A549 (cell line): ENCODE measurements around the gene TTC7B. TPM values are rescaled to one million over a fixed set of nuclear protein-coding genes. Genes with fewer than 3 reads are reported as not detected.

Source experiments
- ATAC-seq, 2 experiments: fragments of 200-7000 bp in 1 of 2; fragments of >200 bp in 1 of 2; cut with Nextera tagmentation in 1 of 2; cut with Tn5 transposase in 1 of 2; 3 replicates each; pipeline versions ENCODE4 v1.8.0 to v1.9.1; 2018 to 2020; ENCODE audit warnings: mild to moderate bottlenecking in 1 of 2, moderate library complexity in 1 of 2
- CTCF ChIA-PET: fragments of 300-600 bp; sonication (Branson Sonifier 250); formaldehyde crosslinking; extraction: SDS; loops from one replicate; lab custom pipeline; 2021; ENCODE audit warnings: antibody characterized with exemption, inconsistent platforms; lab: Yijun Ruan, JAX
- POLR2A ChIA-PET: fragments of 350-600 bp; formaldehyde crosslinking; extraction: SDS; loops from one replicate; lab custom pipeline; 2021; ENCODE audit warnings: antibody characterized with exemption, inconsistent platforms; lab: Yijun Ruan, JAX
- DNase-seq, 2 experiments: peaks; one replicate each; pipeline versions ENCODE4 v3.0.0 to v3.0.0-alpha.2; 2011 to 2016; ENCODE audit warnings: low read depth in 1 of 2, low spot score in 1 of 2
- FAIRE-seq: peaks from 2 replicates; lab custom pipeline; 2011; peaks lifted over from hg19 to GRCh38; lab: Jason Lieb, UNC
- H3K27ac ChIP-seq, 2 experiments: fragments of >200 bp; sonication (Bioruptor Twin); formaldehyde crosslinking; 3 replicates each; pipeline ENCODE4 v1.5.1; 2016 to 2017
- H3K4me1 ChIP-seq: fragments of >200 bp; sonication (Bioruptor Twin); formaldehyde crosslinking; 3 replicates; pipeline ENCODE4 v1.6.1; 2016
- H3K4me2 ChIP-seq: fragments of >200 bp; sonication (Bioruptor Twin); formaldehyde crosslinking; 3 replicates; pipeline ENCODE4 v1.6.1; 2016
- H3K4me3 ChIP-seq: fragments of >200 bp; sonication (Bioruptor Twin); formaldehyde crosslinking; 3 replicates; pipeline ENCODE4 v1.5.1; 2016
- H3K9me3 ChIP-seq: fragments of >200 bp; sonication (Bioruptor Twin); formaldehyde crosslinking; 3 replicates; pipeline ENCODE4 v1.6.1; 2016
- CHD2 ChIP-seq: fragments of 150-350 bp; IDR thresholded peaks from 2 replicates; pipeline ENCODE4 v1.6.1; 2014; ENCODE audit warnings: low read length; ENCODE audit not compliant: partially characterized antibody
- CTCF ChIP-seq: fragments of >200 bp; sonication (Bioruptor Twin); formaldehyde crosslinking; IDR thresholded peaks from 3 replicates; pipeline ENCODE4 v1.5.1; 2016
- EHF ChIP-seq: fragments of 250-450 bp; sonication (Bioruptor Pico); IDR thresholded peaks from 2 replicates; pipeline ENCODE4 v1.5.0; 2020; ENCODE audit warnings: mild to moderate bottlenecking
- ESRRA ChIP-seq: fragments of 150-350 bp; IDR thresholded peaks from 2 replicates; pipeline ENCODE4 v1.6.1; 2014; ENCODE audit warnings: mild to moderate bottlenecking, low read length, borderline replicate concordance
- FOXS1 ChIP-seq: fragments of 250-450 bp; sonication (Bioruptor Pico); IDR thresholded peaks from 2 replicates; pipeline ENCODE4 v1.5.0; 2020; ENCODE audit warnings: mild to moderate bottlenecking, moderate library complexity
- GATA3 ChIP-seq: IDR thresholded peaks from 2 replicates; pipeline ENCODE4 v1.6.1; 2012; ENCODE audit warnings: borderline replicate concordance
- HDAC2 ChIP-seq: fragments of 200-600 bp; sonication (generic); IDR thresholded peaks from 2 replicates; pipeline ENCODE4 v1.6.1; 2016
- HEYL ChIP-seq: fragments of 250-450 bp; sonication (Bioruptor Pico); IDR thresholded peaks from 2 replicates; pipeline ENCODE4 v1.8.0; 2021; ENCODE audit warnings: mild to moderate bottlenecking, moderate library complexity
- HOXA7 ChIP-seq: fragments of 250-450 bp; sonication (Bioruptor Pico); IDR thresholded peaks from 2 replicates; pipeline ENCODE4 v1.5.0; 2020; ENCODE audit warnings: mild to moderate bottlenecking, moderate library complexity
- HOXB13 ChIP-seq: fragments of 250-450 bp; sonication (Bioruptor Pico); IDR thresholded peaks from 2 replicates; pipeline ENCODE4 v1.5.0; 2020; ENCODE audit warnings: low read depth, mild to moderate bottlenecking, moderate library complexity
- HOXB5 ChIP-seq: fragments of 250-450 bp; sonication (Bioruptor Pico); IDR thresholded peaks from 2 replicates; pipeline ENCODE4 v1.5.0; 2020; ENCODE audit warnings: mild to moderate bottlenecking, moderate library complexity
- JUNB ChIP-seq: fragments of >200 bp; sonication (Bioruptor Twin); formaldehyde crosslinking; IDR thresholded peaks from 2 replicates; pipeline ENCODE4 v1.6.1; 2016
- KDM5A ChIP-seq: fragments of 200-600 bp; sonication (generic); IDR thresholded peaks from 2 replicates; pipeline ENCODE4 v1.6.1; 2016; ENCODE audit warnings: antibody characterized with exemption, mild to moderate bottlenecking
- NPAS2 ChIP-seq: fragments of 250-450 bp; sonication (Bioruptor Pico); IDR thresholded peaks from 2 replicates; pipeline ENCODE4 v1.8.0; 2022; ENCODE audit warnings: mild to moderate bottlenecking, moderate library complexity, borderline replicate concordance
- NR3C1 ChIP-seq: fragments of >200 bp; sonication (Bioruptor Twin); formaldehyde crosslinking; IDR thresholded peaks from 3 replicates; pipeline ENCODE4 v1.6.1; 2017
- POLR2A ChIP-seq: IDR thresholded peaks from 2 replicates; pipeline ENCODE4 v1.6.1; 2012; ENCODE audit warnings: mild to moderate bottlenecking, low read length
- POLR2AphosphoS2 ChIP-seq: conservative IDR thresholded peaks from 2 replicates; pipeline ENCODE4 v1.6.1; 2012; ENCODE audit warnings: low read length, improper control_type of control experiment, inconsistent platforms
- RCOR1 ChIP-seq: fragments of 150-350 bp; IDR thresholded peaks from 2 replicates; pipeline ENCODE4 v1.6.1; 2014; ENCODE audit warnings: antibody characterized with exemption, low read length, low read depth
- RNF2 ChIP-seq: fragments of 200-600 bp; sonication (generic); IDR thresholded peaks from 2 replicates; pipeline ENCODE4 v1.6.1; 2016; ENCODE audit warnings: low read depth, mild to moderate bottlenecking, antibody characterized with exemption, moderate library complexity, borderline replicate concordance
- SMC3 ChIP-seq: fragments of >200 bp; sonication (Bioruptor Twin); formaldehyde crosslinking; IDR thresholded peaks from 3 replicates; pipeline ENCODE4 v1.6.1; 2018; ENCODE audit warnings: inconsistent platforms
- TFCP2L1 ChIP-seq: fragments of 250-450 bp; sonication (Bioruptor Pico); IDR thresholded peaks from 2 replicates; pipeline ENCODE4 v1.5.0; 2021; ENCODE audit warnings: mild to moderate bottlenecking
- TP53 ChIP-seq: fragments of 250-450 bp; sonication (Bioruptor Pico); IDR thresholded peaks from 2 replicates; pipeline ENCODE4 v1.5.0; 2021; ENCODE audit warnings: mild to moderate bottlenecking, moderate library complexity
- ZFP36 ChIP-seq: fragments of 450-650 bp; IDR thresholded peaks from 2 replicates; pipeline ENCODE4 v1.6.1; 2014; ENCODE audit warnings: borderline replicate concordance; ENCODE audit not compliant: partially characterized antibody
- ZSCAN20 ChIP-seq: fragments of 250-450 bp; sonication (Bioruptor Pico); IDR thresholded peaks from 2 replicates; pipeline ENCODE4 v1.8.0; 2022; ENCODE audit warnings: mild to moderate bottlenecking, moderate library complexity
- WGBS: methylation state at CpG from one replicate; pipeline ENCODE4 v1.1.6; 2017; ENCODE audit errors: missing lambda C conversion rate; 5-methylcytosine and 5-hydroxymethylcytosine counted together
- polyA plus RNA-seq, 4 experiments: library from polyadenylated mRNA; depleted of rRNA in 3 of 4; stranded (reverse); fragments of >200 nt; fragmentation: RNase III in 1 of 4; extraction: RNeasy Plus Mini Kit Qiagen cat#74134 plus additional on column Dnase treatment in 1 of 4; gene quantifications; 2 replicates in 3 of 4; 3 replicates in 1 of 4; pipeline ENCODE4 v1.2.3, GENCODE V29; 2011 to 2017
- TF ChIP-seq, protein P1 (sequence below): IDR thresholded peaks from 2 replicates; pipeline ENCODE4 v1.6.1; 2012
- TF ChIP-seq, protein P2 (sequence below): fragments of 250-450 bp; sonication (Bioruptor Pico); IDR thresholded peaks from 2 replicates; pipeline ENCODE4 v1.5.0; 2020; ENCODE audit warnings: low read depth, mild to moderate bottlenecking, moderate library complexity
- TF ChIP-seq, protein P3 (sequence below): fragments of 250-450 bp; sonication (Bioruptor Pico); IDR thresholded peaks from 2 replicates; pipeline ENCODE4 v1.5.0; 2021; ENCODE audit warnings: mild to moderate bottlenecking, moderate library complexity, borderline replicate concordance

TTC7B gene
- polyA plus RNA-seq, 2 of the 4 experiments (the other 2 are of a cell fraction): 16.6 to 28.0 TPM

DNA sequence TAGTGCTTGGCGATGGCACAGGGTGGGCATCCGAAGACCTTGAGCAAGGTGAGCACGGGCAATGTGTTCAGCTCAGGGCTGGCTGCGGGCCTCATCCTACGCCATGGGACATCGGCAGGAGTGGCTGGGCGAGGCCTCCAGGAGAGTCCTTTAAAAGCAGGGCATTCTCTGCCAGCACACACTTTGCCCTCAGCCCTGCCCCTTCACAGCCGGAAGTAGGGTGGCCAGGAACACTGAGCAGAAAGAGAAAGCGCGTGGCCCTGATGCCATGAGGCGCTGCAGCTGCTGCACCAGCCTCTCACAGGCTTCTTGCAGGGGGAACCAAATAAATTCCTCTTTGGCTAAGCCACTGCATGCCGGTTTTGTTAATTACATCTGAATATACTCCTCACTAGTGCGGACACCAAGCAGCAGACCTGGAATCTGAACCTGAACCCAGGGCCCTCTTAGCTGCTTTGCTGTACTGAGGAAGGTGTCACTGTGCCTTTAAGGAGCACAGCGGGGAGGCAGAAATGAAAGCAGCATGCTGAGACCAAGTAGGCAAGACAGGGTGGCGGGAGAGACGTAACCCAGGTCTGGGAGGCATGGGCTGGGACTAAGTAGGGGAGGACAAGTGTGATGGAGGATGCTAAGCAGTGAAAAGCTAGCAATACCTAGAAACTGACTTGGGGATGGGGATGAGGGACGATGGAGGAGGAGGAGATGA, 155.2 kb downstream of the TTC7B start:
- H3K4me3 ChIP-seq: no peak overlapping the region
- WGBS: 90% methylated on average over 17 of the region's 17 CpGs
- H3K27ac ChIP-seq: no peak overlapping the region
- H3K4me1 ChIP-seq: no peaks in the 10 kb centered on the region
- ChIA-PET CTCF (interaction anchor here (1.5 kb wide), 1 partner anchor 13 kb away, joined by 5 read pairs; no protein-coding TSS in a partner anchor), POLR2A (no interaction called here)
- H3K4me2 ChIP-seq: no peak overlapping the region
- no peak for FAIRE-seq
- H3K9me3 ChIP-seq: no peaks in the 10 kb centered on the region
- TF ChIP-seq GATA3 (no peak), EHF (CRISPR knock-in tag) (no peak), JUNB (no peak), NPAS2 (CRISPR knock-in tag) (no peak), POLR2AphosphoS2 (no peak), CHD2 (no peak), TFCP2L1 (CRISPR knock-in tag) (no peak), HOXB13 (CRISPR knock-in tag) (no peak), HEYL (CRISPR knock-in tag) (no peak), SMC3 (no peak), HOXB5 (CRISPR knock-in tag) (no peak), KDM5A (no peak), RCOR1 (no peak), HOXA7 (CRISPR knock-in tag) (no peak)
- TF ChIP-seq, protein P1, sequence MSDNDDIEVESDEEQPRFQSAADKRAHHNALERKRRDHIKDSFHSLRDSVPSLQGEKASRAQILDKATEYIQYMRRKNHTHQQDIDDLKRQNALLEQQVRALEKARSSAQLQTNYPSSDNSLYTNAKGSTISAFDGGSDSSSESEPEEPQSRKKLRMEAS: no peak
- TF ChIP-seq, protein P2, sequence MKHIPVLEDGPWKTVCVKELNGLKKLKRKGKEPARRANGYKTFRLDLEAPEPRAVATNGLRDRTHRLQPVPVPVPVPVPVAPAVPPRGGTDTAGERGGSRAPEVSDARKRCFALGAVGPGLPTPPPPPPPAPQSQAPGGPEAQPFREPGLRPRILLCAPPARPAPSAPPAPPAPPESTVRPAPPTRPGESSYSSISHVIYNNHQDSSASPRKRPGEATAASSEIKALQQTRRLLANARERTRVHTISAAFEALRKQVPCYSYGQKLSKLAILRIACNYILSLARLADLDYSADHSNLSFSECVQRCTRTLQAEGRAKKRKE (CRISPR knock-in tag): no peak
- DNase-seq: no peak
- ATAC-seq: no peak

- FAIRE-seq (no peak), ATAC-seq (no peak), DNase-seq (no peak)
- Histone ChIP-seq H3K9me3 (no peaks in the 10 kb centered on the region), H3K4me3 (no peak overlapping the region), H3K4me1 (no peaks in the 10 kb centered on the region), H3K27ac (no peak overlapping the region), H3K4me2 (no peak overlapping the region)
- ChIA-PET POLR2A (no interaction called here), CTCF (interaction anchor here (0.9 kb wide), 1 partner anchor 75 kb away, joined by 3 read pairs; no protein-coding TSS in a partner anchor)
- no peak for TF ChIP-seq TP53
- TF ChIP-seq TFCP2L1 (CRISPR knock-in tag): no peak
- no peak for TF ChIP-seq CHD2
- TF ChIP-seq POLR2A: no peak
- no peak for TF ChIP-seq ESRRA
- no peak for TF ChIP-seq HDAC2
- TF ChIP-seq NR3C1: no peak
- TF ChIP-seq, protein P2 (CRISPR knock-in tag): no peak
- no peak for TF ChIP-seq SMC3
- no peak for TF ChIP-seq CTCF
- TF ChIP-seq ZSCAN20 (CRISPR knock-in tag): no peak
- no peak for TF ChIP-seq ZFP36
- no peak for TF ChIP-seq JUNB
- no peak for TF ChIP-seq FOXS1 (CRISPR knock-in tag)
- no peak for TF ChIP-seq KDM5A
- TF ChIP-seq, protein P3, sequence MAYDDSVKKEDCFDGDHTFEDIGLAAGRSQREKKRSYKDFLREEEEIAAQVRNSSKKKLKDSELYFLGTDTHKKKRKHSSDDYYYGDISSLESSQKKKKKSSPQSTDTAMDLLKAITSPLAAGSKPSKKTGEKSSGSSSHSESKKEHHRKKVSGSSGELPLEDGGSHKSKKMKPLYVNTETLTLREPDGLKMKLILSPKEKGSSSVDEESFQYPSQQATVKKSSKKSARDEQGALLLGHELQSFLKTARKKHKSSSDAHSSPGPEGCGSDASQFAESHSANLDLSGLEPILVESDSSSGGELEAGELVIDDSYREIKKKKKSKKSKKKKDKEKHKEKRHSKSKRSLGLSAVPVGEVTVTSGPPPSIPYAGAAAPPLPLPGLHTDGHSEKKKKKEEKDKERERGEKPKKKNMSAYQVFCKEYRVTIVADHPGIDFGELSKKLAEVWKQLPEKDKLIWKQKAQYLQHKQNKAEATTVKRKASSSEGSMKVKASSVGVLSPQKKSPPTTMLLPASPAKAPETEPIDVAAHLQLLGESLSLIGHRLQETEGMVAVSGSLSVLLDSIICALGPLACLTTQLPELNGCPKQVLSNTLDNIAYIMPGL (CRISPR knock-in tag): no peak
- TF ChIP-seq RNF2: no peak
- 57% methylated on average over 2 of the region's 2 CpGs for WGBS
Observed at GRCh38 chr14:90659156-90659555, 157.1 kb downstream of the TTC7B start.
